Fibroblast of villous mesenchyme (primary cell): ENCODE results near the gene LHX2. TPM values are rescaled to one million over a fixed set of nuclear protein-coding genes. Genes with fewer than 3 reads are reported as not detected.

Experiments used
- DNase-seq: peaks from one replicate; pipeline ENCODE4 v3.0.0-alpha.2; 2010; ENCODE audit warnings: low read depth
- H3K4me3 ChIP-seq: 2 replicates; pipeline ENCODE4 v1.5.1; 2011; ENCODE audit warnings: low read depth, mild to moderate bottlenecking, low read length
- CTCF ChIP-seq: IDR thresholded peaks from 2 replicates; pipeline ENCODE4 v1.5.1; 2012; ENCODE audit warnings: low read depth, mild to moderate bottlenecking, low read length; ENCODE audit not compliant: insufficient read depth
- total RNA-seq: library from RNA; depleted of rRNA; stranded (reverse); fragments of >200 nt; gene quantifications from 2 replicates; pipeline ENCODE4 v1.2.3, GENCODE V29; 2012

The LHX2 gene
- total RNA-seq: not detected in 2 replicates

GRCh38 chr9:124011460-124012301 is at the start of gene LHX2:
TSS of gene LHX2 (plus strand) at chr9:124011768. CDS start at chr9:124012349, 581 bp downstream.
- no peak for TF ChIP-seq CTCF
- H3K4me3 ChIP-seq: peak within 1 kb of the TSS; percentile 18
- peak; percentile 55 for DNase-seq

GRCh38 chr9:123964761-123965160 is 46.8 kb upstream of the LHX2 start:
- DNase-seq: no peak
- H3K4me3 ChIP-seq: no peak overlapping the region
- TF ChIP-seq CTCF: no peak

GRCh38 chr9:123965801-123966686 is 45.5 kb upstream of the LHX2 start:
- no peak overlapping the region for H3K4me3 ChIP-seq
- no peak for DNase-seq
- TF ChIP-seq CTCF: no peak

GRCh38 chr9:123967323-123967722 is 44.2 kb upstream of the LHX2 start:
- no peak for TF ChIP-seq CTCF
- DNase-seq: no peak
- H3K4me3 ChIP-seq: no peak overlapping the region

GRCh38 chr9:123972618-123973017 is 39.0 kb upstream of the LHX2 start:
- TF ChIP-seq CTCF: no peak
- no peak overlapping the region for H3K4me3 ChIP-seq
- no peak for DNase-seq

- no peak for TF ChIP-seq CTCF
- no peak for DNase-seq
- H3K4me3 ChIP-seq: no peak overlapping the region
These were observed 37.9 kb upstream of the LHX2 start for GRCh38 chr9:123973590-123974223.
